SHP77 (cell line): Measurements from ENCODE around the gene FOXD4L6.
"Not testable (repeated sequence)": the region's sequence is repeated elsewhere in the genome, so short reads cannot be mapped to it uniquely, and the experiment has no call there.

Experiments
- DNase-seq, 2 experiments: peaks; one replicate each; lab custom pipeline; 2025; lab: John Stamatoyannopoulos, UW

FOXD4L6 gene

DNA sequence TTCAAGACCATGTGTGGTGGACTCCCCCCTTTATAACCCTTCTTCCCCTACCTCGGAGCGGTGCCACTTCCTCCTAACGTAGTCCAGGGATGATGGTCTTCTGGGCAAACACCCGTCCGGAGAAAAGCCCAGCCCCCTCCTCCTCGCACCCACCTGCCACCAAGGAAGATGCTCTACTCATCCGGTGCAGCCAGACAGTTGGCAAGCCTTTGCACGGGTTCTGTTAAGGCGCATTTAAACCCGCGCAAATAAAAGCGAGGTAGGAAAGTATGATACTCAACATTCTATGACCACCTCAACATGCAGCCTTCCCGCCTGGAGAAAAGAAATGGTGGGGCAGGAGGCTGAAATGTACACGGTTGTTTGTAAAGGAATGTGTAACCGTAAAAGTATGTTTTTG, at the start of gene FOXD4L6:
Gene FOXD4L6 (minus strand): TSS at position 101 of the 400 bp plus-strand sequence. CDS start 298 bp downstream, outside the sequence.
- DNase-seq = not testable (repeated sequence)

DNA sequence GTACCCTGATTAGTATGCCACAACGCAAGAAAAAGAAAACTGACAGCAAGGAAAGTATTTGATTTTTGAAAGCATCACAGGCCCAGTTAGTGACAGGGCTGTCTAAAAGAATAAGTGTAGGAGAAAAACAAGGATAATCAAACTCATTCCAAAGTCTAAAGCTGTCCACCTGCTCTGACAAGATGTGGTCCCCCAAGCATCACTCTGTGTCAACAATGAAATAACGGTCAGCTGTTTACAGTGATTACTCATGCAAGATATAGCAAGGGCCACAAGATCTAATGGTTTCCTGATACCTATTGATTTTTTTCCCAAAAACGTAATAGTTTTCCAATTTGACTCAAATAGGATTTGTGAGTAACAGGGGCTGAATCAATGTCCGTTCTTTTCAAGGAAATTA, 46.5 kb upstream of the FOXD4L6 start:
- not testable (repeated sequence) for DNase-seq

DNA sequence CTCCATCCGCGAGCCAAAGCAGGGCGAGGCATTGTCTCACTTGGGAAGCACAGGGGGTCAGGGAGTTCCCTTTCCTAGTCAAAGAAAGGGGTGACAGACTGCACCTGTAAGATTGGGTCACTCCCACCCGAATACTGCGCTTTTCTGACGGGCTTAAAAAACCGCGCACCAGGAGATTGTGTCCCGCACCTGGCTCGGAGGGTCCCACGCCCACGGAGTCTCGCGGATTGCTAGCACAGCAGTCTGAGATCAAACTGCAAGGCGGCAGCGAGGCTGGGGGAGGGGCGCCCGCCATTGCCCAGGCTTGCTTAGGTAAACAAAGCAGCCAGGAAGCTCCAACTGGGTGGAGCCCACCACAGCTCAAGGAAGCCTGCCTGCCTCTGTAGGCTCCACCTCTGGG, 21.6 kb upstream of the FOXD4L6 start:
- DNase-seq = not testable (repeated sequence)

DNA sequence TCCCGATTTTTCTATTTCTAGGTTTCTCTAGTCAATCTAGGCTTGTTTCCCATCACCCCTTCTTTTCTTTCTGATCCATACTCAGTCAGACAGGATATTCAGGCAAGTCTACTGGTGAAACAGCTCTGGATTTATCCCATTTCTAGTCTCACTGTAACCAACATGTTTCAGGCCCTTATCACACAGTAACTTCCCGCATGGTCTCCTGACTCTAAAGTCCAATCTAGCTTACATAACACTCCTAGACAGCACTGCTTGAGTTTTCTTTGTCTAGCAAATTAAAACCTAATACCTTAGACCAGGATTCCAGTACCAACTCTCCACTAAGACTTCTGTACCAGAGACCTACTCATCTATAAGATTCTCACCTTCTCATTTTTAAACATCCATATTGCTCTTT, 13.4 kb upstream of the FOXD4L6 start:
- DNase-seq = not testable (repeated sequence)

DNA sequence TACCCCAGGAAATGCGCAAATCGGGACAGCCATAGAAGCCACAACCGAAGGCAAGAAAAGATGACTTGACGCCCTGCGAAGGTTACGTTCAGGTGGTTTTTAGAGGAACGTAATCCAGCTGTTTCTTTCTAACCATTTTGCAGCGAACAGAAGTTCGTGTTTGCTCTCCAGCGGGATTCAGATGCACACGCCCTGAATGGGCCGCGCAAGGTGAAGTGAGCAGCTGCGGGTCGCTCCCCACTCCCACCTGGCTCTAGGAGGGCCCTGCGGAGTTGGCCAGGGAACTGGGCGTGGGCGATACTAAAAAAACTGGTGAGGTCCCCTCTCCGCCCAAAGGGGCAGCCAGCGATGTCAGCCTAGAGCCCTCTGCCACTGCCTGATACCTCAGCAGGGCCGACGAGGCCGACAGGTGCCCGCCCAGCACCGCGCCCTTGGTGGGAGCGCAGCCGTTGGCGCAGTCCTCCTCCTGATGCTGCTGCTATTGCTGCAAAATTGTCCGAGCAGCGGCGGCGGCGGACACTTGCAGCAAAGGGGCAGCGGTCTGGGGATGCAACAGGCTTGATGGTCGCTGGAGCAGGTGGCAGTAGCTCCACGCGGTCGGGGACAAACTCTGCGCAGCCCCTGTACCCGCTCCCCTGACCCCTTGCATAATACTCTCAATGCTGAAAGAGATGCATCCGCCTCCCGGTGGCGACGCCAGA, 1.6 kb downstream of the FOXD4L6 start:
- DNase-seq = not testable (repeated sequence)

DNA sequence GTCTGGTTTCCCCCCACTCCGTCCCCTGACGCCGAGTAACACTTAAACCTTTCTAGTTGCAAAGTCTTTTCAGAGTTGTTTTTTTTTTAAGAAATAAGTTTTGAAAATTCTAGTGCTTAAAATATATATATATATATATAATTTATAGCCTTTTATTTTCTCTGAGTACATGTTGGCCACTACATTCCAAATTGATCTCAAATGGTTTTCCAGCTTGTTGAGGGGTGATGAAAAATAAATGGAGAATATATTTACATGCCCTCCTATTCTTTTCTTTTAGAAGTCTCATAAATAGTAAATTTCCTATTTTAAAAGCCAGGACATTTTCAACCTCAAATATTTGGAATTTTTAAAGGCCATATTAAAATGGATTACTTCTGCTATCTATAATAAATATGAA, 2.5 kb downstream of the FOXD4L6 start:
- not testable (repeated sequence) for DNase-seq

DNA sequence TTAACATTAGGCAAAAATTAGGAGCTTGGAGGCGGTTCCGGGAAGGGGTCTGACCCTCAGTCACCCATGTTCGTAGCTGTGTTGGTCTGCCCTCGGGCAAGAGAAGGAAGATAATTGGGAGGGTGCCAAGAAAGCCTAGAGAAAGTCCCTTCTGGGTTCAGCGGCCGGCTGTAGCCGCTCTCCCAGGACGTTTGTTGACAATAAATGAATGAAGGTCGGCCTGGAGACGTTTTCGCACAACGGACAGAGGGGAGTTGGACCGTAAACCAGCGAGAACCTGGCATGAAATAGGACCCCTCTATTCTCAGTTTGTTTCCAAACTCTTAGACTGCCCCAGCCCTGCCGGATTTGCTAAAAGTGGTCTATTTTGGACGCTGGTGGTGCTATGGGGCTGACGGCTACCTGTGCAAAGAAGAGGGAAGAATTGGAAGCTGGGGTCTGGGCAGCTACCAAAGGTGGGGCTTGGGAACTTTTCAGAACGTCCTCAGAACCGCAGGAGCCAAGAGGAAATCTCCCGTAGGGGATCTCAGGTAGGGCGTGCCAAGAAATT, 3.3 kb downstream of the FOXD4L6 start:
- DNase-seq = not testable (repeated sequence)

DNA sequence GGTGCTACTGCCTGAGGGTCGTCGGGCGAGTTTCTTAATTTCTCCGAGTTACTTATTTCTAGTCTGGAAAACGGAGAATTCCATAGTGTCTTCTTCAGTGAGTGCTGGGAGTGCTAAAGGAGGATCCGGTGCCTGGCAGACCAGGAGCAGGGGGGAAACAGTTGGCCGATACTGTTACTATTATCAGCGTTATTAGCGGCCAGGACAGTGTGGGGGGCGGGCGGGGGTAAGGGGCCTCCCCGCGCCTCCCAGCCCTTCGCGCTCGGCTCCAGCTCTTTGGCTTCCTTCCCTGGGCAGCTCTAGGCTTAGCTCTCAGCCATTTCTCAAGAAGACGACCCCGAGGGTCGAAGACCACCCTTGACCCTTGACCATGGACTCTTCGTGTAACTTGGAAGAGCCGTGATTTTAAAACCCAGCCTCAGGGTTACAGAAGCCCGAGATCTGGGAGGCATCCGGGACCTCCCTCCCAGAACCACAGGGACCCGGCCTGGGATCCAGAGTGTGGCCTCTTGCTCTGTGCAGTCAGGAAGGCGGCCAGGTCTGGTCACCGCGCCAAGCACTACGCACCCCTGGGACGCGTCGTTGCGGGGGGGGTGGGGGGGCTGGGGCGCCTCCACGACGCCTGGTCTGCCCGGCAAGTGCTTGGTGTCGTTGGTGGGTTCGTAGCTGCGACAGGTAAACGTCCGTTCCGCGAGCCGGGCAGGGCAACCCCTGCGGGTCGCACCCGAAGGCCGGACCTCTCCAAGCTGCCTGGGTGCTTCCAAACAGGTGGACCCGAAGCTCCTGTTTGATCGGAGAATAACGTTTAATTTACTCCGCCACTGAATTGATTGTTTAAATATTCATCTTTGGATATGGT, 4.0 kb downstream of the FOXD4L6 start:
- DNase-seq = not testable (repeated sequence)

DNA sequence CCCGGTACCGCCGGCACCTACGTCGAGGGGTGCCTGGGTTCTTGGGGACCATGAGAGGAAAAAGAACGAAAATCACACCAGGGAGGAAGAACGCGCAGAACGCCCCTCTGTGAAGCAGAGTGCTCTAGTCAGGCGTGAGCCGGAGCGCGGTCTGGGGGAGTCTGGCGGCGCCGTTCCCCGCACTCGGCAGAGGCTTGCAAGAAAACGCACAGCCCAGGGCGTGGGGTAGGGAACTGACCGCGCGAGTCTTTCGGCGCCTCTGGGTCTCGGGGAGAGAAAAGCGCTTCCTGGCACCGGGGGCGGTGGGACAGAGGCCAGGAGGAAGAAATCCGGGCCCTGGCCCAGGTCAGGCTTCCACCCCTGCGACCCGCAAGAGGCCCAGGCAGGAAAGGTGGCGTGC, 4.7 kb downstream of the FOXD4L6 start:
- not testable (repeated sequence) for DNase-seq

DNA sequence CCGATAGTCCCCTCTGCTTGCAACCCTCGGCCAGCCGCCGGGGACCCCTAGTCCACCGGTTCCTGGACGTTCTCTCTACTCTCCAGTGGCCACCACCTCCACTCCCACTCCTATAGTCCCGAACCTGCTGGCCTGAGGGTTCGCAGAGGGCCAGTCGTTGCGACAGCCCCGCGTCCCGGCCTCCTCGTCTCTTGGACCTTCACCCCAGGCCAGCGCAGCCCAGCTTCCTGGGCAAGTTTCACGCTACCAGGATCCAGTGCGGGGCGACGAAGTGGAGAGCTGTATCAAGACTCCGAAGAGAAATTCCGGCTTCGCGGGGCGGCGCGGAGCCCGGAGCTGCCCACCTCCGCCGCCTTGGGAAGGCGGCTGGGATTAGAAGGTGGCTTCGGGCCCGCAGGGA, 5.1 kb downstream of the FOXD4L6 start:
- DNase-seq = not testable (repeated sequence)

DNA sequence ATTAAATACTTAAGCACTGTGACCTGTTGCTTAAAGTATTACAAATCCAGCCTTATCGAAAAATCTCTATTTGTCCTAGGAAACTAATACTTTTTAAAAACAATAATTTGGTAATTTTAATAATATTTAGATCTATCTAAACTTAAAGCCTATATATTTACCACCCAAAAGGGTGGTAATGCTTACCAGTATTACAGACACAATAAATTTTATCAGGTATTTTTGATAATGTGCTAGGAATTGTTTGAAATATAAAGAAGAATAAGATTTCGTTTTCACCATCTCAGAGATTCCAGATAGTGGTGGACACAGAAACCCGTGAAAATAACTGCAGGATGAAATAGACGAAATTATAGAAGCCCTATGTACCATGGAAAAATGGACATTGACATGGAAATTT, 7.8 kb downstream of the FOXD4L6 start:
- not testable (repeated sequence) for DNase-seq

DNA sequence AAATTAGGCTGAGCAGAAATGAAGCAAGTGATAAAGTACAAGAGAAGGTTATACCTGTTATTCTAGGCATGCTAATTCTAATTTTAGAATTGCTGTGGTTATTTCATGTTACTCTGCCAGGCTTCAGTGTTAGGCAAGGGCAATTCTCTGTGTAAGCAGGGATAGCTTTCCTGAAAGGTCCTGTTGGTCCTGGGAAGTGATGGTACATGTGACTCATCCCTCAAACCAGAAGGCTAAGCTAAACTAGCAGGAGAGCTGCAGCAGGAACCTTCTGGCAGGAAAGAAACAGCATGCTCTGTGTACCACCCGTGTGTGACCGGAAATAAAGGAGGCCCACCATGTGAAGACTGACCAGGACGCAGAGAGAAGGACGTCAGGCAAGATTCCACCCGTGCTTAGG, 8.8 kb downstream of the FOXD4L6 start:
- DNase-seq = not testable (repeated sequence)

DNA sequence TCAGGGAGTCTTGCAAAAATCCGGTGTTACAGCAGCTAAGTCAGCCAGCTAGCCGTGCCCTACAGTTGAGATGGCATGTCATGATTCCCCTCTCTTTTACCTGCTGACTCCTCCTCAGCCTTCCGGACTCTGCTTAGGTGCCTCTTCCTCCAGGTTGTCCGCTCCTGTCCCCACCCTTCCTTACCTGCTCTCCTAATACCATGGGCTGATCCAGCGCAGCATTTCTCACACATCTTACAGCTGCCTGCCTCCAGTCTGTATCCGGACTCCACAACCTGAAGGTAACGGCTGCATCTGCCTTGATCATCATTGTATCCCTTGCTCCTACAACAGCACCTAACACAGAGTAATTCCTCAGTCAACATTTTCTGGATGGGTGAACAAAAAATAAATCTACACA, 9.2 kb downstream of the FOXD4L6 start:
- DNase-seq = not testable (repeated sequence)

DNA sequence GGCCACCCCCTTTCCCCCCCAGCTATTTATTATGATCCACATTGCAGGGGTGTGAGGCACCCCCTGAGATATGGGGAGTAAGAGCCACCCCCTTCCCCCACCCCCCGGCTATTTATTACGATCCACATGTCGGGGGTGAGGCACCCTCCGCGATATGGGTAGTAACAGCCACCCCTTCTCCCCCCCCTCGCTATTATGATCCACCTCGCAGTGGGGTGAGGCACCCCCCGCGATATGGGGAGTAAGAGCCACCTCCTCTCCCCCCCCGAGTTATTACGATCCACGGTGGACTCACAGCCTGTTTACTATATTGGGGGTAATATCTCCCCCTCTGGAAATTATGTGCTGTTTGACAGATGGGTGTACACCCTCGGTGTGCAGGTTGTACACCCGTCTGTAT, 15.1 kb downstream of the FOXD4L6 start:
- not testable (repeated sequence) for DNase-seq

DNA sequence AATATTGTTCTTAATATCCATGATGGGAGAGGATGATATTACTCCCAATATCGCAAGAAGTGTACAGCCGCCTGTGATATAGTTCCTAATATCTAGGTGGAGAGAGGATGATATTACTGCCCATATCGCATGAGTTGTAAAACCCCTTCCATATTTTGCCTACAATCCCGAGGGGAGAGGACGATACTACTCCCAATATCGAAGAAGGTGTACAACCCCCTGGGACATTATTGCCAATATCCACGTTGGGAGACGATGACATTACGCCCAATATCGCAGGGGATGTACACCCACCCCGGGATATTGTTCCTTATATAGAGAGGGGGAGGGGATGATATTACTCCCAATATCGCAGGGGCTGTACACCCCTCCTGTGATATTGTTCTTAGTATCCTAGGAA, 17.1 kb downstream of the FOXD4L6 start:
- not testable (repeated sequence) for DNase-seq

DNA sequence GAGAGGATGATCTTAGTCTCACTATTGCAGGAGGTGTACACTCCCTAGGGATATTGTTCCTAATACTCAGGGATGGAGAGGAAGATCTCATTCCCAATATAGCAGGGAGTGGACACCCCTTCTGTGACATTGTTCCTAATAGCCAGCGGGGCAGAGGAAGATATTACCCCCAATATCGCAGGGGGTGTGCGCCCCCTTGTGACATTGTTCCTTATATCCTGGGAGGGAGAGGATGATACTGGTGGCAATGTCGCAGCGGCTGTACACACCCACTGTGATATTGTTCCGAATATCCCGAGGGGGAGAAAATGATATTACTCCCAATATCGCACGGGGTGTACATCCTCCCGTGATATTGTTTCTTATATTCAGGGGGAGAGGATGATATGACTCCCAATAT, 17.6 kb downstream of the FOXD4L6 start:
- not testable (repeated sequence) for DNase-seq

DNA sequence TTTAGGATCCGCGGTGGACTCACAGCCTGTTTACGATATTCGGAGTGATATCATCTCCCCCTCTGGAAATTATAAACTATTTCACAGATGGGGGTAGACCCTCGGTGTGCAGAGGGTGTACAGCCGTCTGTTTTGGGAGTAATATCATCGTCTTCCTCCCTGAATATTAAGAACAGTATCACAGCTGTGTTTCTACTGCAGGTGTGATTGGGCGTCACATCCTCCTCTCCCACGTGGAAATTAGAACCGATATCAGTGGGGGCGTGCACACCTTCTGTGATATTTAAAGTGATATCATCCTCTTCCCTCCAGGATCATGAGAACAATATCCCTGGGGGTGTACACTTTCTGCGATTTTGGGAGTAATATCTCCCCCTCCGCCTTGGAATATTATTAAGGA, 19.2 kb downstream of the FOXD4L6 start:
- not testable (repeated sequence) for DNase-seq

DNA sequence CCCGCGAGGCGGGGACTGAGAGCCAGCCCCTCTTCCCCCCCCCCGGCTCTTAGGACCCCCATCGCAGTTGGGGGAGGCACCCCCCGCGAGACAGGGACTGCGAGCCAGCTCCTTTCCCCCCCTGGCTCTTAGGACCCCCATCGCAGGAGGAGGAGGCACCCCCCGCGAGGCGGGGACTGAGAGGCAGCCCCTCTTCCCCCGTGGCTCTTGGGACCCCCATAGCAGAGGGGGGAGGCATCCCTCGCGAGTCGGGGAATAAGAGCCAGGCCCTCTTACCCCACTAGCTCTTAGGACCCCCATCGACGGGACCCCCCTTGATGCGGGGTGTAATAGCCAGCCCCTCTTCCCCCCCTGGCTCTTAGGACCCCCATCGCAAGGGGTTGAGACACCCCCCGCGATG, 19.7 kb downstream of the FOXD4L6 start:
- not testable (repeated sequence) for DNase-seq

DNA sequence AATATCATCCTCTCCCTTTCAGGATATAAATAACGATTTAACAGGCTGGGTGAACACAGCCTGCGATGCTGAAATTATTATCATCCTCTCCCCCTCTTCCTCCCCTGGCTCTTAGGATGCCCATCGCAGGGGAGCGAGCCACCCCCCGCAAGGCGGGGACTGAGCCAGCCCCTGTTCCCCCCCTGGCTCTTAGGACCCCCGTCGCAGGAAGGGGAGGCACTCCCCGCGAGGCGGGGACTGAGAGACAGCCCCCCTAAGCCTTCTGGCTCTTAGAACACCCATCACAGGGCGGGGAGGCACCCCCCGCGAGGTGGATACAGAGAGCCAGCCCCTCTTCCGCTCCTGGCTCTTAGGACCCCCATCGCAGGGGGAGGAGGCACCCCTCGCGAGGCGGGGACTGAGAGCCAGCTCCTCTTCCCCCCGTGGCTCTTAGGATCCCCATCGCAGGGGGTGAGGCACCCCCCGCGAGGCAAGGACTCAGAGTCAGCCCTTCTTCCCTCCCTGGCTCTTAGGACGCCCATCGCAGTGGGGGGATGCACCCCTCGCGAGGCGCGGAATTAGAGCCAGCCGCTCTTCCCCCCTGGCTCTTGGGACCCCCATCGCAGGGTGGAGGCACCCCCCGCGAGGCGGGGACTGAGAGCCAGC, 21.9 kb downstream of the FOXD4L6 start:
- DNase-seq = not testable (repeated sequence)

DNA sequence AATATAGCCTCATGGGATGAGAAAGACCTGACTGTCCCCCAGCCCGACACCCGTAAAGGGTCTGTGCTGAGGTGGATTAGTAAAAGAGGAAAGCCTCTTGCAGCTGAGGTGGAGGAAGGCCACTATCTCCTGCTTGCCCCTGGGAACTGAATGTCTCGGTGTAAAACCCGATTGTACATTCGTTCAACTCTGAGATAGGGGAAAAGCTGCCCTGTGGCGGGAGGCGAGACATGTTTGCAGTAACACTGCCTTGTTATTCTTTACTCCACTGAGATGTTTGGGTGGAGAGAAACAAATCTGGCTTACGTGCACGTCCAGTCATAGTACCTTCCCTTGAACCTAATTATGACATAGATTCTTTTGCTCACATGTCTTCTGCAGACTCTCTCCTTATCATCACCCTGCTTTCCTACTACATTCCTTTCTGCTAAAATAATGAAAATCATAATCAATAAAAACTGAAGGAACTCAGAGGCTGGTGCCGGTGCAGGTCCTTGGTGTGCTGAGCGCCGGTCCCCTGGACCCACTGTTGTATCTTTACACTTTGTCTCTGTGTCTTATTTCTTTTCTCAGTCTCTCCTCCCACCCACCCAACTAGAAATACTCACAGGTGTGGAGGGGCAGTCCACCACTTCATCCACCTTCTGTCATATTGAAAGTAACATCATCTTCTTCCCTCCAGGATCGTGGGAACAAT, 22.8 kb downstream of the FOXD4L6 start:
- not testable (repeated sequence) for DNase-seq

DNA sequence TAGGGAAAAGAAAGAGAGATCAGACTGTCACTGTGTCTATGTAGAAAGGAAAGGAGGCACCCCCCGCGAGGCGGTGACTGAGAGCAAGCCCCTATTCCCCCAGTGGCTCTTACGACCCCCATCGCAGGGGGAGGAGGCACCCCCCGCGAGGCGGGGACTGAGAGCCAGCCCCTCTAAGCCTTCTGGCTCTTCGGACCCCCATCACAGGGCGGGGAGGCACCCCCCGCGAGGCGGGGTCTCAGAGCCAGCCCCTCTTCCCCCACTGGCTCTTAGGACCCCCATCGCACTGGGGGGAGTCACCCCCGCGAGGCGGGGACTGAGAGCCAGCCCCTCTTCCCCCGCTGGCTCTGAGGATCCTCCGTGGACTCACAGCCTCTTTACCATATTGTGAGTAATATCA, 23.9 kb downstream of the FOXD4L6 start:
- not testable (repeated sequence) for DNase-seq

DNA sequence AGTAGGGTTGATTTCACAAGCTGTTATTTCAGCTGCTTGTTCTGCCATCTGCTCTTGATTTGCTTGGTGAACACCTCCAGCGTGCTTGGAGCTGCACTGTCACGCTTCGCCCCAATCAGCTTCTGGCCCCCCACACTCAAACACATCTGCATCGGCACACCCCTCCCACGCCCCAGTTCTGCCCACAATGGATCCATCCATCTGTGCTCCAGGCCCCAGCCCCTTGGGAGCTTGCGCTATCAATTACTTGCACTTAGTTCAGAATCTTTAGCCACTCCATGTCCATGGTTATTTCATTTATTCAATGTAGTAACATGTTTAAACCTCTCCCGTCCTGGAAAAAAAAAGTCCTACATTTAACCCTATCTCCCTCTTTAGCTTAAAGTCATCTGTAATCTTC, 28.0 kb downstream of the FOXD4L6 start:
- DNase-seq = not testable (repeated sequence)
